KOPT-K1 (cell line): Measurements from ENCODE around the gene SVIL.

Source experiments
- H3K27ac ChIP-seq: fragments of 200-600 bp; sonication (generic); 2 replicates; pipeline ENCODE4 v1.5.1; 2016; ENCODE audit warnings: antibody characterized with exemption, mild to moderate bottlenecking, low read depth, low read length; ENCODE audit not compliant: poor library complexity, severe bottlenecking
- H3K36me3 ChIP-seq: fragments of 200-600 bp; sonication (generic); 2 replicates; pipeline ENCODE4 v1.5.1; 2017; ENCODE audit warnings: antibody characterized with exemption, mild to moderate bottlenecking, low read length, moderate library complexity; ENCODE audit not compliant: insufficient read depth
- H3K9me3 ChIP-seq: fragments of 200-600 bp; sonication (generic); 2 replicates; pipeline ENCODE4 v1.5.1; 2017; ENCODE audit warnings: antibody characterized with exemption, low read length, mild to moderate bottlenecking; ENCODE audit not compliant: insufficient read depth, poor library complexity, severe bottlenecking

Gene SVIL

GRCh38 chr10:29438271-29438670 lies 196.5 kb downstream of the SVIL start:
- H3K27ac ChIP-seq: no peak overlapping the region
- H3K36me3 ChIP-seq: no peaks in the 10 kb centered on the region
- H3K9me3 ChIP-seq: peaks cover 62% of the 10 kb centered on the region

DNA sequence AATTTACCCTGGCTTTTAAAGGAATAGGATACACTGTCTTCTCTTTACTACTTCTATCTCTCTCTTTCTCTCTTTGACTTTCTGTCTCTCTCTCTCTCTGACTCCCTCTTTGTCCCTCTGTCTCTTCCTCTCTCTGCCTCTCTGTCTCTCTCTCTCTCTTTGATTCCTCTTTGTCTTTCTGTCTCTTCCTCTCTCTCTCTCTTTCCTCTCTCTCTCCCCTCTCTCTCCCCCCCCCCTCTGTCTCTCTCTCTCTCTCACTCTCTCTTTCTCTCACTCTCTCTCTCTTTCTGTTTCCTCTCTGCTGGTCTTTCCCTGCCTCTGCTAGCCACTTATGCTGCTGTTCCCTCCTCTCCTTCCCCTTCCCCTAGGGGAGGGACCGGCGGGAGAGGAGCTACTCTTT lies 196.9 kb downstream of the SVIL start:
- Histone ChIP-seq H3K9me3 (peaks cover 62% of the 10 kb centered on the region), H3K27ac (no peak overlapping the region), H3K36me3 (no peaks in the 10 kb centered on the region)

DNA sequence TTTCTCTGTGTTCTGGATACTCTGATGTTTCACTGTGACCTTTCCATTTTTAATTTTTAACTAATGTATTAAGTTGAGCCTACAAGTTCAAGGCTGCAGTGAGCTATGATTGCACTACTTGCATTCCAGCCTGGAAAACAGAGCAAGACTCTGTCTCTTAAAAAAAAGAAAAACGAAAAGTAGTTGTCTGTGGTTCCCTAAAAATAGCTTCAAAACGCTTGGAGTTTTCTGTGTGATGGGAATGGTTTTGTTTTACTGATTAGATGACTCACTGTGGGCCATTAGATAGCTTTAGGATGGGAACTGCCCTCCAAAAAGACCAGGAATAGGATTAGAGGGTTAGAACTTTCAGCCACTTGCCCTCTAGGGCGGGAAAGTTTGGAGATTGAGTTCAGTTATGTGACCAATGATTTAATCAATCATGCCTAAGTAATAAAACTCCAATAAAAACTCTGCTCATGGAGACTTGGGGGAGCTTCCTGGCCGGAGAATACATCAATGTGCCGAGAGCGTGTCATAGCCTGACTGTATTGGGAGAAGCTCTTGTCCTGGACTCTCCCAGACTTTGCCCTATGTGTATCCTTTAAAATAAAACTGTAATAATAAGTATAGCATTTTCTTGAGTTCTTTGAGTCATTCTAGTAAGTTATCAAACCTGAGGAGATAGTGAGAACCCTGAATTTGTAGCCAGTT lies 198.8 kb downstream of the SVIL start:
- Histone ChIP-seq H3K9me3 (peaks cover 60% of the 10 kb centered on the region), H3K27ac (no peak overlapping the region), H3K36me3 (no peaks in the 10 kb centered on the region)

DNA sequence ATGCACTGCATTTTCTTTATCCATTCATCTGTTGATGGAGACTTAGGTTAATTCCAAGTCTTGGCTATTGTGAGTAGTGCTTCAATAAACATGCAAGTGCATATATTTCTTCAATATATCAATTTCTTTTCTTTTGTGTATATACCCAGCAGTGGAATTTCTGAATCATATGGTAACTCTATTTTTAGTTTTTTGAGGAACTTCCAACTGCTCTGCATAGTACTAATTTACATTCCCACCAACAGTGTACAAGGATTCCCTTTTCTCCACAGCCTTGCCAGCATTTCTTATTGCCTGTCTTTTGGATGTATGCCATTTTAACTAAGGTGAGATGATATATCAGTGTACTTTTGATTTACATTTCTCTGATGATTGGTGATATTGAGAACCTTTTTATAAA lies 200.7 kb downstream of the SVIL start:
- Histone ChIP-seq H3K36me3 (no peaks in the 10 kb centered on the region), H3K9me3 (peaks cover 42% of the 10 kb centered on the region), H3K27ac (no peak overlapping the region)

DNA sequence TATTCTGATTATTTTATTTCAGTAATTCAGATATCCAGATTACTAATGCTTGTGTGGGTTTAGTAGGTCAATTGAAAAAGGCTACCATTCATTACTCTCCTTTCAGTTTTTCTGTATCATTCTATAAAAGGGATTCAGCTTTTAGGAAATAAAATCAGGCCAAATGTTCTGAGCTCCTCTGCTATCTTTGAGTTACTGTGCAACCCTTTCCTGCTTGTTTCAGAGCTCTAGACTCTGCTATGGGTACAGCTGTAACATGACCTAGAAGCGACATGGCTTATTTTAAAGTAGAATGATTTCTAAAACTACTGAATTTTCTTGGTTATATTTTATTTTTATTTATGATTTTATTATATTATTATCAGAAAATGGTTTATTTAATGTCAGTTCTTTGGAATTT lies 203.1 kb downstream of the SVIL start:
- Histone ChIP-seq H3K27ac (no peak overlapping the region), H3K36me3 (peaks cover 4% of the 10 kb centered on the region; the same call in 1 of the 2 replicates), H3K9me3 (peaks cover 19% of the 10 kb centered on the region)

- Histone ChIP-seq H3K9me3 (peaks cover 3% of the 10 kb centered on the region), H3K36me3 (peaks cover 17% of the 10 kb centered on the region), H3K27ac (no peak overlapping the region)
These were observed 204.7 kb downstream of the SVIL start for GRCh38 chr10:29430101-29430500.

DNA sequence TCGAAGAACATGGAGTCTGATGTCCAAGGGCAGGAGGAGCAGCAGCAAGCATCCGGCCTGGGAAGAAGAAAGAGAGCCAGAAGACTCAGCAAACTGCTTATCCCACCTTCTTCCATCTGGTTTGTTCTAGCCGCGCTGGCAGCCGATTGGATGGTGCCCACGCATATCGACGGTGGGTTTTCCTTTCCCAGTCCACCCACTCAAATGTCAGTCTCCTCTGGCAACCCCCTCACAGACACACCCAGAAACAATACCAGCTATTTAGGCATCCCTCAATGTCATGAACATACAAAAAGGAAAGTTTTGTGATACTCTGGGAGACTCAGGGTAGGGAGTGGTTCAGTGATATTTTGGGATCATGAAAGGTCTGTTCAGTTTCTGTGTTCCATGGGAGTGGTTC lies 206.3 kb downstream of the SVIL start:
- Histone ChIP-seq H3K9me3 (no peaks in the 10 kb centered on the region), H3K36me3 (peaks cover 32% of the 10 kb centered on the region), H3K27ac (no peak overlapping the region)

GRCh38 chr10:29427667-29428066 lies 207.1 kb downstream of the SVIL start:
- Histone ChIP-seq H3K9me3 (no peaks in the 10 kb centered on the region), H3K36me3 (peaks cover 34% of the 10 kb centered on the region), H3K27ac (no peak overlapping the region)

DNA sequence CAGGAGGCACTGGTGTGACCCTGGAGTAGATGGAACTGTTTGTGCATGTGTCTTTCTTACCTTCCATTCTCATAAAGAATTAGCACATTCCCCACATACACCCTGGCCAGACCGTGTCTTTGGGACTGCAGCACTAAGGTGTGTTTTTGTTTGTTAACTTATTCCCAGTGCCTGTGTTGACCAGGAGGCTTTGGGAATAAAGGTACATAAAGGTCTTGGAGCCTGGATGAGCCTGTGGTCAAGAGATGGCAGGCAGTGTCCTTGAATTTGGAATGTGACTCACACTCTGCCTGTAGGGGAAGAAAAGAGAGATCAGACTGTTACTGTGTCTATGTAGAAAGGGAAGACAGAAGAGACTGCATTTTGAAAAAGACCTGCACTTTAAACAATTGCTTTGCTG lies 208.4 kb downstream of the SVIL start:
- no peaks in the 10 kb centered on the region for H3K9me3 ChIP-seq
- H3K36me3 ChIP-seq: peaks cover 47% of the 10 kb centered on the region
- no peak overlapping the region for H3K27ac ChIP-seq

DNA sequence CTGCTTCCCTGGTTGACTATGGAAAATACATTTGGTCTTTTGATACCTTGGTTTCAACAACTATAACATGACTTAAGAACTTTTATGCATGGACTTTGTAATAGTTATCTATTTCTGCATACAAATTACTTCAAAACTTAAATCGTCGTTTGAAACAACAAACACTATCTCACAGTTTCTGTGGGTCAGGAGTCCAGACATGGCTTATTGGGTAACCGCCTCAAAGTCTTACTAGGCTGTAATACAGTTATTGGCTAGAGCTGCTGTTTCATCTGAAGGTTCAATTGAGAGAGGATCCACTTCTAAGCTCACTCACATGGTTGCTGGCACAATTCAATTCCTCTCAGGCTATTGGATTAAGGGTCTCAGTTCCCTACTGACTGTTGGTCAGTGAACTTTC lies 210.8 kb downstream of the SVIL start:
- peaks cover 67% of the 10 kb centered on the region for H3K36me3 ChIP-seq
- H3K27ac ChIP-seq: no peak overlapping the region
- H3K9me3 ChIP-seq: no peaks in the 10 kb centered on the region

- no peaks in the 10 kb centered on the region for H3K9me3 ChIP-seq
- no peak overlapping the region for H3K27ac ChIP-seq
- H3K36me3 ChIP-seq: peaks cover 83% of the 10 kb centered on the region
These were observed 214.0 kb downstream of the SVIL start for GRCh38 chr10:29420744-29421143.

DNA sequence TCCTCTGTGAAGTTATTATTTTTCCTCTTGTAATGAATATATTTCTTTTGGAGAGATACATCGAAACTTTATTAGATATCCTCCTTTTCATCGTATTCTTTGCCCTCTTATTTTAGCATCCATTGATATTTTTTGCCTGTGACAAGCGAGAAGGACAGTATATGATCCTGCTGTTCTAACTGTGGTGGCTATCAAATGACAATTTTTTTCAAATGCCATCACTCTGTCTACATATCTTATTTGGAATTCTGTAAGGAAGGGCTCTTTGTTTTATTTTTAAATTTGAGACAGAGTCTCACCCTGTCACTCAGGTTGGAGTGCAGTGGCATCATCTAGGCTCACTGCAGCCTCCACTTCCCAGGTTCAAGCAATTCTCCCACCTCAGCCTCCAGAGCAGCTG lies 217.4 kb downstream of the SVIL start:
- Histone ChIP-seq H3K9me3 (no peaks in the 10 kb centered on the region), H3K27ac (no peak overlapping the region), H3K36me3 (peaks cover 63% of the 10 kb centered on the region)

DNA sequence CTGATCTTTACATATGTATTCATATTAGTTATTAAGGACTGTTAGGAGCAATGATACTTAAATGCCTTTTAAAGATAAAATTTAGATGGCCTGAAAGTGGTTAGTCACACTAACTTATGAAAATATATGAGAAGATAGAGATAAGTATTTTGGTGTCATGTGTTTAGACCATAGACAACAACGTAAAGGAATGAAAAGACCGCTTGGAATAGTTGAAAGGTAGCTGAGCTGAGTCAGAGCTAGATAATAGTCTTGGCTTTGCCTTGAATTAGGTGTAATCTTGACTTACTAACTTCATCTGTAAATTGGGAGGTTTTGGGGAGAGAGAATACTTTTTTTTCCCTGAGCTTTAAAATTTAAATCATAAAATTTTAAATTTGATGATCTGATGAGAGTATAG lies 218.9 kb downstream of the SVIL start:
- peaks cover 48% of the 10 kb centered on the region for H3K36me3 ChIP-seq
- H3K27ac ChIP-seq: no peak overlapping the region
- no peaks in the 10 kb centered on the region for H3K9me3 ChIP-seq

GRCh38 chr10:29414501-29414900 lies 220.3 kb downstream of the SVIL start:
- H3K27ac ChIP-seq: no peak overlapping the region
- no peaks in the 10 kb centered on the region for H3K9me3 ChIP-seq
- H3K36me3 ChIP-seq: peaks cover 38% of the 10 kb centered on the region

DNA sequence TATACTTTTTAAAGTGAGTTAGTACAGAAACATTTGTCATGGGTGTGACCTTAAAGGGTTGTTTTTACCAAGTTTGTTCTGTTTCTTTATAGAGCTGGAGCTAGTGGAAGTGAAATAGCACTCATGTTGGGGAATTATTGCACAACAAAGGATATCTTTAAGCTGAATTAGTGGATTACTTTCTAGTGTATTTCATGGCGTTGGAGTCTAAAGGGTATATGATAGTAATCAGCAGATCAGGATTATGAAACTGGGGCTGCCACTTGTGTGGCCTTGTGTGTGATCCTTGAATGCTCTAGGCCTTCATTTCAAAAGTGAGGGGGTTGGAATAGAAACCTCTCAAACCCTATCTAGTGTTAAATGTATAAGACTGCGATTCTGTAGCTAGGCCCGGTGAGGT lies 222.3 kb downstream of the SVIL start:
- peaks cover 8% of the 10 kb centered on the region for H3K9me3 ChIP-seq
- no peak overlapping the region for H3K27ac ChIP-seq
- peaks cover 23% of the 10 kb centered on the region for H3K36me3 ChIP-seq

GRCh38 chr10:29411666-29412315 lies 223.0 kb downstream of the SVIL start:
- Histone ChIP-seq H3K27ac (no peak overlapping the region), H3K9me3 (peaks cover 15% of the 10 kb centered on the region), H3K36me3 (peaks cover 16% of the 10 kb centered on the region)
